Measurements from ENCODE around the gene CPT2.

DNA sequence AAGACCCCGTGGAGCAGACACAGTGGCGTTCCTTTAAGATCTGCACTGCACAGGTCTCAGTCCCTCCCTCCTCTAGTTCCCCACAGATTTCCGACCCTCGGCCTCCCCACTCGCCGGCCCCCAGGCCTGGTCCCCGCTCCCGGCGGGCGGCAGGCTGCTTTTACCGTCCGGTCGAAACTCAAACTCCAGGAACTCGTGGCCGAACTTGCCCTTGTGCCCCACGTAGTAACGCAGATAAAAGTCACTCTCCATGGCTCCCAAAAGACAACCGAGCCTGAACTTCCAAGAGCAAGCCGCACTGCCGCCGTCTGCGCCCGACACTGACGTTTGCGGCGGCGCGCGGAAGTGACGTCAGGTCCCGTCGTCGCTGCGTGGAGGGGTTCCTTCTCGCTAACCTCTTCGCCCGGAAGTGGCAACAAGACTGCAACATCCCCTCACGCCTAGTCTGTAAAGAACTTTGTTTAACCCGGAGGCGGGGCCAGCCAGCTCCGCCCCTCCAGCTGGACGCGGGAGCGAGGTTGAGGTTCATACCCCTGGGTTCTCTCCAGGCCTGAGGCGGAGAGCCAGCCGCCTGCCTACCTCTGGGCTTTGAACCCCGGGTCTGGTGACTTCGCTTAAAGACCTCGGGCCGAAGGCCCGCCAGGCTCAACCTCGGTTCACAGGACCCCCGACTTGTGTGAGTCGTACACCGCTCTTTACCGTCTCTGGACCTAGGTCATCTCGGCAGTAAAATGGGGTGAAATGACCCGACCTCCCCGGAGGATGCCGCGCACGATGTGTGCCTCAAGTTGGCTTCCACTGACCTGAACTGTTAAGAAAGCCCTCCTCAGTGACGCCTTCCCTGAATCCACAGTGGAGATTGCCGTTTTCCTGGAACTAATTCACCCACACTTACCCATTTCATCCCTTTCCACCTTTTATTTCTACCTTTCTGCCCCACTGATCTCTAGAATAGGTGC, 41.9 kb downstream of the CPT2 start, which contains the start of gene MAGOH:
- TF ChIP-seq POLR2AphosphoS5 (IDR thresholded peaks at IDR 0.05; ENCODE audit: low read depth, low read length) (peak; percentile 79), TAF1 (IDR thresholded peaks at IDR 0.05; ENCODE audit: borderline replicate concordance, low read depth, low read length) (peak; percentile 52; the same call in 1 of the 2 replicates), POLR2A (IDR thresholded peaks at IDR 0.05; ENCODE audit: low read depth, low read length) (peak; percentile 89)
